ENCODE data around the gene ZACN.

Gene ZACN

DNA sequence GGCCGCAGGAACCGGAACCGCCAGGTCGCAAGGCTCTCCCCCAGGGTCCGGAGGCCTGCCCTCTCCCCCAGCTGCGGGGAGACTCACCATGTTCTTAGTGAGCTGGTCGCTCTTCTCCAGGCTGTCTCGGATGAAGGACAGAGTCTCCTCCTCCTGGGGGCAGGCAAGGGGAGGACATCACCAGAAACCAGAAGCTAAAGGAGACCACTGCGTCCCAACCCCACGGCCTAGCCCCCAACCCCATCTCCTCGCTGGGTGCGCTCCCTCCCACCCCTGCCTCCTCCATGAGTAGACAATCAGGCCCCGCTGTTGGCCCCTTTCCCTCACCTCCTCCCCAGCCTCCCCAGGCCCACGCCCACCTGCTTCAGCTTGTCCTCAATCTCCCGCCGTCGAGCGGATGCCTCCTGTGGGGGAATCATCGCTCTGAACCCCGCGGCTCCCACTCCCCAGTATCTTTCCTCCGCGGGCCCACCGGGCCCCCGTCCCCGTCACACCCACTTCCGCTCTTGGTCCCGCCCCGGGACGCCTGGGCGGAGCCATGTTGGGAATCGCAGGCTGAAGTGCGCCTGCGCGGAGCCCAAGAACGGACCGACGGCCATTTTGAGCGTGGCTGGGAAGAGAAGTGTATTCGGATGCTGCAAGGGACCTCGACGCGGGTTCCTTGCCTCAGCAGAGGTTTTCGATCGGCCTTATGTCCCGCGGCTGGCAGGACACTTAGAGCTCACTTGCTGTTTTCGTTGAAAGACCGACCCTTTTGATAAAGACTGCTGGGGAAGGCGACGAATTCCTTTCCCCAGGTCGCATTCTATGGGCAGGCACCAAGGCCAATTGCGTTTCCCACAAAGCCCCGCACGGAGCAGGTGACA lies 24.5 kb downstream of the ZACN start, which contains the start of gene EXOC7:
EXOC7 (minus strand) TSS at position 514 of the 866 bp plus-strand sequence; CDS start at position 419, 95 bp downstream.
- DNase-seq (ENCODE audit: low read depth in 2 of 2) = peak; percentile 88

DNA sequence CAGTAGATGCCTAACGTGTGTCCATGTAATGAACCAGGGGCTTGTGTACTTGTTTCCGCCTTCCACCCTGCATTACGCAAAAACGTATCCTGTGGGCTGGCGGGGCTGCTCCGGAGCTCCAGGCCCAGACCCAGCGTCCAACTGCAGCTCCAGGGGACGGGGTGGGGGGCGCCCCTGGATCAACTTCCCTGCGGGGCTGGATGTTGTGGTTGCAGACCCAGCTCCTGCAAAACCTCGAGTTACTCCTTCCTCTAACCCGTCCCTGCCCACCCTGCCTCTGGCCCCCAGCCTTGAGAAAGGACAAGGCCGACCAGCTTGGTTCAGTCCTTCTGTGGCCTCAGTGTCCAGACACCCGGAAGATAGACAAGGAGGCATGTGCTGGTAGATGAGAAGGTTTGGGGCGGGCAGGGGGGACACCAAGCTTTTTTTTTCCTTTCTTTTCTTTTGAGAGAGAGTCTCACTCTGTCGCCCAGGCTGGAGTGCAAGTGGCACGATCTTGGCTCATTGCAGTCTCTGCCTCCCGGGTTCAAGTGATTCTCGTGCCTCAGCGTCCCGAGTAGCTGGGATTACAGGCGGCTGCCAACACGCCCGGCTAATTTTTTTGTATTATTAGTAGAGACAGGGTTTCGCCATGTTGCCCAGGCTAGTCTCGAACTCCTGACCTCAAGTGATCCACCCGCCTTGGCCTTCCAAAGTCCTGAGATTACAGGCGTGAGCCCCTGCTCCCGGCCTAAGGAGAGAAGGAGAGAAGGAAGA lies 25.3 kb downstream of the ZACN start:
- DNase-seq (ENCODE audit: low read depth in 2 of 2) = no peak

DNA sequence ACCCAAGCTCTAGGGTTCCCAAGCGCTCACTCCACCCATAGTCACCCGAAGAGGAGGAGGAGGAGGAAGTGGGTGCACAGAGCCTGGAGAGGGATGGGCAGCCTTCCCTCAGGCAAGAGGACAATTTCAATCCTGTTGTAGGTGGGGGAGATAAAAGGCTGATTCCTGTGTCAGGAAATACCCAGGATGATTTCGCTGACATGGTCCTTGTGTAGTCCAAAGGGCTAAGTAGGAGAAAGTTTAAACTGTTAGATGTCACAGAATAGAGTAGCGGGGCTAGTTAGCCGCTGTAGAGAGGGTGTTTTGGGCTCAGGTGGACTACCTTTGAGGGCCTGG lies 25.9 kb downstream of the ZACN start:
- no peak for DNase-seq (ENCODE audit: low read depth in 2 of 2)

DNA sequence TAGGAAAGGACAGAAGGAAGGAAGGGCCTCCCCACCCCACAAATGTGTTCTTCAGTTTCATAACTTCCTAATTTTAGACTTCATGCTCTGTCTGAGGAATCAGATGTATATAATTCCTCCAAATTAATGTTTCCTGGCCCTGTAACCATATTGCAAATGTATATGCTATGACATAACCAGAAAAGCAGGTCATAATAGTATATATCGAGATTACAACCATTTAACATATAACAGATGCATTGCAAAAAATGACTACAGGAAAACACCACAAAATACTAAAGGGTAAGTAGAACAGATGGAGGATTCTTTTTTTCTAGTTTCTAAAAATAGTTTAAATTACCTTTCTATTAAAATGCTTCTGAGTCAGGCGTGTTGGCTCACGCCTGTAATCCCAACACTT lies 27.7 kb downstream of the ZACN start:
- DNase-seq (ENCODE audit: low read depth in 2 of 2) = no peak

DNA sequence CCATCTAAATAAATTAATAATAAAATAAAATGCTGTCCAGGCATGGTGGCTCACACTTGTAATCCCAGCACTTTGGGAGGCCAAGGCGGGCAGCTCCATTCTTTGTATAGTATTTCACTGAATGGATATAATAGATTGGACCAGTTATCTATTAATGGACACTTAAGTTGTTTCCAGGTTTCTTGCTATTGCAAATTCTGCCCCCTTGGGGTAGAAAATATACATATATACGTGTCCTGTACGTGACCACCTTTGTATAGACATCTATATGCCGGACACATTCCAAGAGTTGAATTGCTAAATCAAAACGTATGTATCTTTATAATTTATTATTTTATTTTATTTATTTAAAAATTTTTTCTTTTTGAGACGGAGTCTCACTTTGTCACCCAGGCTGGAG lies 28.5 kb downstream of the ZACN start:
- DNase-seq (ENCODE audit: low read depth in 2 of 2) = no peak

DNA sequence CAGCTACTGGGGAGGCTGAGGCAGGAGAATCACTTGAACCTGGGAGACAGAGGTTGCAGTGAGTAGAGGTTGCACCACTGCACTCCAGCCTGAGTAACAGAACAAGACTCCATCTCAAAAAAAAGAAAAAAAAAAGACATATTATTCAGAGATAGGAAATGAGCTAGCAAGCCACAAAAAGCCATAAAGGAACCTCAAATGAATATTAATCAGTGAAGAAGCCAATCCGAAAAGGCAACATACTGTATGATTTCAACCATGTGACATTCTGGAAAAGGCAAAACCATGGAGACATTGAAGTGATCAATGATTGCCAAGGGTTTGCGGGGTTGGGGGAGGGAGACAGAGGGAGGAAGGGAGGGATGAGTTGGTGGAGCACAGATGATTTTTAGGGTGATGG lies 33.0 kb downstream of the ZACN start:
- DNase-seq (ENCODE audit: low read depth in 2 of 2) = no peak

DNA sequence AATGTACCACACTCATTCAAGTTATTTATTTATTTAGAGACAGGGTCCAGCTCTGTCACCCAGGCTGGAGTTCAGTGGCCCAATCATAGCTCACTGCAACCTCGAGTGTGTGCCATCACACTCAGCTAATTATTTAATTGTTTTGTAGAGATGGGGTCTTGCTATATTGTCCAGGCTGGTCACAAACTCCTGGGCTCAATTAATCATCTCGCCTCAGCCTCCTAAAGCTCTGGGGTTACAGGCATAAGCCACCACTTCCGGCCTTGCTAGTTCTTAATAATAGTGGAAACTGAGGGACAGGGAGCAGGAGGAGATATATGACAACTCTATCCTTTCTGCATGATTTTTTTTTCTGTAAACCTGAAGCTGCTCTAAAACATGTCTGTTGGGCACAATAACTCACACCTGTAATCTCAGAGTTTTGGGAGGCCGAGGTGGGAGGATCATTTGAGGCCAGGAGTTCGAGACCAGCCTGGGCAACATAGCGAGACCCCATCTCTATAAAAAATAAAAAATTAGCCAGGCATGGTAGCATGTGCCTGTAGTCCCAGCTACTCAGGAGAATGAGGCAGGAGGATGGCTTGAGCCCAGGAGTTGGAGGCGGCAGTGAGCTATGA lies 36.3 kb downstream of the ZACN start:
- no peak for DNase-seq (ENCODE audit: low read depth in 2 of 2)

DNA sequence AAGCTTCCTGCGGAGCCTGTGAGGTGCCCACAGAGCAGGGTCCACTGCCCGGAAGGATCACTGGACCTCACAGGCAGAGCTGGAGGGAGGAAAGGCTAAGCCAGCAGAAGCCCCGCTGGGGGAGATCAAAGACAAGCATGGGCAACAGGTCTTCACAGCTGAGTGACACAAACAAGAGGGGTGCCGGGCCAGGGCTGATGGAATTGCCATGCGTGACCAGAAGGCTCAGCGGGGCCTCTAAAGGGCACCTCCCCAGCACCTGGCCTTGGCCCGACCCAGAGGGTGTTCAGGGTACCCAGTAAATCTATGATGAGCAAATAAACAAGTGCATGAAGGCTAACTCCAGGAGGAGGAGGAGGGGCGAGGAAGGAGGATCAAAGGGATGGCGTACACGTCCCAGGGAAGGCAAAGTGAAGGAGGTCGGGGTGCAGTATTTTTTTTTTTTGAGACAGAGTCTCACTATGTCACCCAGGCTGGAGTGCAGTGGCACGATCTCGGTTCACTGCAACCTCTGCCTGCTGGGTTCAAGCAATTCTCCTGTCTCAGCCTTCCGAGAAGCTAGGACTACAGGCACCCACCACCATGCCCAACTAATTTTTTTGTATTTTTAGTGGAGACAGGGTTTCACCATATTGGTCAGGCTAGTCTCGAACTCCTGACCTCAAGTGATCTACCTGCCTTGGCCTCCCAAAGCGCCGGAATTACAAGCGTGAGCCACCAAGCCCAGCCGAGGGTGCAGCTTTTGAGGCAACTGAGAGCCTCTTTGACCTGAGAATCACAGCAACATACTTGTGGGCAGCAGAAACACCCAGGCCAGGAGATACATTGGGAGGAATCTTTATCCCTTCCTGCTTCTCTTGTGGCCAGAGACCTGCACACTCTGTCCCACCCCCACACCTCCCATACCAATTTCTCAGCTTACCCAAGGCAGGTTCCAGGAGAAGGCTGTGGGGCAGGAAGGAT lies 40.7 kb downstream of the ZACN start:
- DNase-seq (ENCODE audit: low read depth in 2 of 2) = no peak

DNA sequence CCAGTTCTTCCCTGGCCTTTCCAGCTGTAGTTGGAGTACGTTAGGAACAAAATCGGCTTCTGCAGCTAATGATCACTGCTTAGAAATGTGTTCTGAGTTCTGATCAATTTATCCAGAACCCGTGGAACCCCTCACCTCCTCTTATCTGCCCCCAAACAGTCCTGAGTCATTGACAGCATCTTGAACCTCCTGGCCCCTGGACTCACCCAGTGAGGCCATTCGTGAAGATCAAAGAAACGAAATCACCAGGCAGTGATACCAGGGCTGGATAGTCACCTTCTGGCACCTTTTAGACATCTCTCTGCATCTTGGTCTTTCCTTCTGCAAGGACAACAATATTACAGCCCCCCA lies 41.7 kb downstream of the ZACN start:
- no peak for DNase-seq (ENCODE audit: low read depth in 2 of 2)

DNA sequence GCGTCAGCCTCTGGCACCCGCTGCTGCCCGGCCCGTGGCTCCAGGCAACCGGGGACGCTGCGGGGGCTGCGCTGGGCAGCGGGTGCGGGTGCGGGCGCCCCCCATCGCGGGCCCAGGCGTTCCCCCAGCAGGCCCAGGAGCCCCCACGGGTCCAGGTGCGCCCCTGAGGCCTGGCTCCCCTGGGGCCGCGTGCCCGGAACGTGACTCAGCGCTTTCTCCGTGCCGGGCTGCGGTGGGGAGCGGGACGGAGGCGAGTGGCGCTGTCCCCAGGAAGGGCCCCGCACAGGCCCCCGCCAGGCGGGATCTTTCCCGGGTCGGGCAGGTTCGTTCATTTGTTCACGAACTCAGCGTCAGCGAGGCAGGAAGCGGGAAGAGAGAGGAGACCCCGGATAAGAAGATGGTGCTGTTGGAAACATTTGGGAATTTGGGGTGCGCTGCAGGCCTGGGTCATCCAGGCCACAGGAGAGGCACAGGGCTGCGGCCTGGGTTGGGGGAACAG lies 43.0 kb downstream of the ZACN start:
- no peak for DNase-seq (ENCODE audit: low read depth in 2 of 2)

DNA sequence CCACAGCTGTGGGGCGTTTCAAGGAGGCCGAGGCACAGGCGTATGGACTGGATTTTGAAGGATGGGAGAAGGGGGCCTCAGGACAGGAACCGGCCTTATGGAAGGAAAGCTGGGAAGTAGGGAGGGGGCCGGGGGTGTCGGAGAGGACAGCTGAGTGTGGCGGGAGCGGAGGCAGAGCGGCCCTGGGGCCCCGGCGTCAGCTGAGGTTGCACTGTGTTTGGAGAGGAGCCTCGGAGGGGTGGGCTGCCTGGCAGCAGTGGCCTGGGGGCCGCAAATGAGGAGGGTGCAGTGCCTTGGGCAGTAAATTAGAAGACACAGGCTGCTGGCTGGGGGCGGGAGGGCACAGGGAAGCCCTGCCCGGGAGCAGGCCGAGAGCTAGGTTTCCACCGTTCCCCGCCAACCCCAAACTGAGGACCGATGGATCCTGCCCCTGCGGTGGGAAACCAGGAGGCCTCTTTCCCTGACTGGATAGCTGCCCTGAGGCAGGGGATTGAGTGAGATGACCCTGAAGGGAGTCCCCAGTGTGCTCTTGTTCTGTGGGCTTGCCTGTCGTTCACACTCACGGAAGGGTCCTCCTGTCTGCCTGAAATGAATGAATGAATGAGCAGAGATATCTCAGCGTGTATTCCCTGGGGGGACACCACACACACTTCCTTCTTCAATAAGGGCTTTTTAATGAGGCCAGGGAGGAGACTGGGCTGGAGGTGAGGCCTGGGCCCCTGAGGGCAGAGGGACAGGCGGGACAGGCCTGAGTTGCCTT lies 43.6 kb downstream of the ZACN start:
- DNase-seq (ENCODE audit: low read depth in 2 of 2) = no peak

DNA sequence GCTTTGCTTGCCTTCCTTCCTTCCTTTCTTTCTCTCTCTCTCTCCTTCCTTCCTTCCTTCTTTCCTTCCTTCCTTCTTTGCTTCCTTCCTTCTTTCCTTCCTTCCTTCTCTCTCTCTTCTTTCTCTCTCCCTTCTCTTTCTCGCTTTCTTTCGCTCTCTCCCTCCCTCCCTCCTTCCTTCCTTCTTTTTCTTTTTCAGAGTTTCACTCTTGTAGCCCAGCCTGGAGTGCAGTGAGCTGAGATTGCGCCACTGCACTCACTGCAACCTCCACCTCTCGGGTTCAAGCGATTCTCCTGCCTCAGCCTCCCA lies 44.2 kb downstream of the ZACN start:
- no peak for DNase-seq (ENCODE audit: low read depth in 2 of 2)

DNA sequence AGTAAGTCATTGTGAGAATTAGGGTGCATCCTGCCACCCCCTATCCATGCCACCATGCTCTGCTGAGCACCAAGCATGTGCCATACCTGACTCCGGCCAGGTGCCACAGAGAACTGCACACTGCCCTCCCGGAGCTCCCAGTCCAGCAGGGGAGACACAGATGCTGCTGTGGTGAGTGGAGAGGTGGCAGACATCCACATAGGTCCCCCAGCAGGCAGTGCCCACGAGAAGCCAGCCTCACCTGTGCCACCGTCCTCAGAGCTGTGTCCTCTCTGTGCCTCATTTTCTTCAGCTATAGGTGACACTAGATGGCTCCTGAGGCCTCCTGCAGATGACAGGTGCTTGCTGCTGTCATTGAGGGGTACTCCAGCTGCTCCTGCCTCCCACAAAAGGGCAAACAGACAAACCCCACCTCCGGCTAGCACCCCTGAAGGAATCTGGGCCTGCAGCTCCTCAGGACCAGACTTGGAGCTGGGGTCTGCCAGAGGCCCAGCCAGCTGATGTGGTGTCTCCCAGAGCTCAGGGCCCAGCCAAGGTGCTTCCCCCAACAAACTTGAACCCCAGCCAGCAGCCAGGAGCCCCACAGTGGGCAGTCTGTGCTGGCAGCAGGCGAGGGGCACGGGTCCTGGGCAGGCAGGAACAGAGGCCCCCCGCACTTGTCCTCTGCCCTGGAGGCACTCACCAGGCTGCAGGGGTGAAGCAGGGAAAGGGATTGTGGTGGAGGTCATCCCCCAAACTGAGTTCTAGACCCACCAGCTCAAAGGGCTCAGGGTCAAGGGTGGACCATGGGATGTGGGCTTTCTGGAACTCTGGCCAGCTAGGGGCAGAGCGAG lies 45.0 kb downstream of the ZACN start:
- DNase-seq (ENCODE audit: low read depth in 2 of 2) = no peak

DNA sequence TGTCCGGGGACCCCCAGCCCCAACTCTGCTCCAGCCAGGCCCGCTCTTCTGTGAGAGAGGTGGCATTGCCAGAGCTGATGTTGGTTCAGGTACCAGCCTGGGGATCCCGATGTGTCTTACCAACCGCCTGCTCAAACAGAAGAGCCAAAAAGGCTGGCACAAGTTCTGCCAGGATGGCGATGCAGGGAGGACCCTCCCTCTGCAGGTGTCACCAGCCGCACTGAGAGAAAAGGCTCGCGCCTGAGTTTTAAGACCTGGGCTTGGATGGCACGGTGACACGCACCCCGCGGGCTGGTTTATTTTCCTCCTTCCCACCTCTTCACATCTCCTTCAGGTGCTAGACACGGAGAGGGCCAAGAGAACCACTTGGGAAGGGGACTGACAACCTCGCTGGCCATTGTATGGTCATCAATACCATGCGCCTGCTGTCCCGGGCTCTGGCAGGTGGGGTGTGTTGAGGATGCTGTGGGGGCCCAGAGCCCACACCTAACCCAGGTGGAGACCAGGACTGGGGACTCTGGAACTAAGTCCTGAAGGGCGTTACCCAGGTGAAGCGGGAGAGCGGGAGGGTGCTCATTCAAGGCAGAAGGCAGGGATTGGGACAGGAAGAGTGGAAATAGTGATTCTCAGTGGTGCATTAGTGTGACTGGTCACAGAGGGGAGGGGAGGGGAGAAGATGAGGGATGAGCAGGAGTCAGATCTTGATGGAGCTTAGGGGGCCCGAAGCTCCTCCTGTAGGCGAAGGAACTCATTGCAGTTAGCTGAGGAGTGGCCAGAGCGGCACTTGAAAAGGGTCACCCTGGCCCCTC lies 45.8 kb downstream of the ZACN start:
- DNase-seq (ENCODE audit: low read depth in 2 of 2) = no peak

DNA sequence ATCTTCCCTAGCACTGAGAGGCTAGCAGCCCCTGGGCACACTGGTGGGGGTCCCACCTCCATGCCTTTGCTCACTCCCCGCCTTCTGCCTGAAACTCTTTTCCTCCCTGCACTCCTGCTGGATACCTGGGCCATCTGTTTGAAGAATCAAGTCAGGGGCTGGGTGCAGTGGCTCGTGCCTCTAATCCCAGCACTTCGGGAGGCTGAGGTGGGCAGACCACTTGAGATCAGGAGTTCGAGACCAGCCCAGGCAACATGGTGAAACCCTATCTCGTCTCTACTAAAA lies 46.4 kb downstream of the ZACN start:
- DNase-seq (ENCODE audit: low read depth in 2 of 2) = no peak

DNA sequence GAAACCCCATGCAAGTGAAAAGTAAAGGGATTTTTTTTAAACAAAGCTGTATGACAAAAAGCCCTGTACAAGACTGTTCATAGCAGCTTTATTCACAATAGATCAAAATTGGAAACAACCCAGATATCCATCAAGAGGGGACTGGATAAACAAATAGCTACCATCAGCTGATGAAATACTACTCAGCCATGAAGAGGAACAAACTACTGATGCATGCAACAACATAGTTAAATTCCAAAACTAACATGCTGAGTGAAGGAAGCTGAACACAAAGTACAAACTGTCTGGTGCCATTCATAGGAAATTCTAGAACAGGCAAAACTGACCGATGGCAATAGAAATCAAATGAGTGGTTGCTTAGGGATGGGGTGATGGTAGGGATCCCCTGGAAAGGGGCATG lies 46.9 kb downstream of the ZACN start:
- DNase-seq (ENCODE audit: low read depth in 2 of 2) = no peak

DNA sequence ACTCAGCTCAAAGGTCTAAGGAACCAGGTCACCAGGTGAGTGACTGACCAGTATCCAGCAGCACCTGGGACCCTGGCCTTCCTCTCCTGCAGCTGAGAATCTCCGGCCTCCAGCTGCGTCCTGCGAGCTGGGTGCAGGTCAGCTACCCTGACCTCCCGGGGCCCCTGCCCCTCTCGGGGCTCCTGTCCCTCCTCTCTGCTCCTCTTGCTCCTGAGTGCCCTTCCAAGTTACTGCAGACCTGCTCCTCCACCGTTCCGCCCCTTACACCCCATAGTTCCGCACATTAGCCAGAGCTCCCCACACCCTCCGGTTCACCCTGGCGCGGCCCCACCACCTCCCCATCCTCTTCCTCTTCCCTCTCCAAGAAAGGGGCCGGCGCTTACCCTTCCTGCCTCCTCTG lies 51.5 kb downstream of the ZACN start:
- DNase-seq (ENCODE audit: low read depth in 2 of 2) = no peak

DNA sequence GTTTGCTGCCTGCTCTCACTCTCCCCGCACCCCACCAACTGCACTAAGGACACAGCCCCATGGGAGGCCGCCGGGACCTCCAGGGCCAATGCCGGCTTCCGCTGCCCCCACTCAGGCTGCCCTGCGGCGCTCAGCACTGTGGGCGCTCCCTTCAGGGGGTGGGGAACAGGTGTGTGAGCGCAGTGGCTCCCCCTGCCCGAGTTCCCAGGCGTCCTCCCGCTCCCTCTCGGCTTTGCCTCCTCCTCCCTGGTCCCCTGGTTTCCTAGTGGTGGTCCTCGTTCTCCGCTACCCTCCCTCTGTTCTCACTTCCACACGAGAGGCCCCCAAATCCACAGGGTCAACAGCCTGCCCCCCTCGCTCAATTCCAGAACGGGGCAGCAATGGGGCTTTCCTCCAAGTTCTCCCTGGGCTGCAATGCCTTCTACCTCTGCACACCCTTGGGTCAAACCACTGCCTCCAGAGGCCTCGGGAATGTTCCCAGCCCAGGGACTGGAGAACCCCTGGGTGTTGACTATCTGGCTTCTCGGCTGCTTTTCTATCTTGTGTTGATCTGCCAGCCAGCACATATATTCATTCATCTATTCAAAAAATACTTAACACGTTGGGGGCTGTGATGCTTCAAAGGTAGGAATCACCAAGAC lies 52.2 kb downstream of the ZACN start:
- no peak for DNase-seq (ENCODE audit: low read depth in 2 of 2)
